ENCODE data around the gene RPS6KA4.

The RPS6KA4 gene

DNA sequence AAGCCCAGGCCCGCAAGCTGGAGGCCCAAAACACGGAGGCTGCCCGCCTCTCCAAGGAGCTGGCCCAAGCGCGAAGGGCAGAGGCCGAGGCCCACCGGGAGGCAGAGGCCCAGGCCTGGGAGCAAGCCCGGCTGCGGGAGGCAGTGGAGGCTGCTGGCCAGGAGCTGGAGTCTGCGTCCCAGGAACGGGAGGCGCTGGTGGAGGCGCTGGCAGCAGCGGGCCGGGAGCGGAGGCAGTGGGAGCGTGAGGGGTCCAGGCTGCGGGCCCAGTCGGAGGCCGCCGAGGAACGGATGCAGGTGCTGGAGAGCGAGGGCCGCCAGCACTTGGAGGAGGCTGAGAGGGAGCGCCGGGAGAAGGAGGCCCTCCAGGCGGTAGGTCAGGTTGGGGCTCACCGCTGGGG, 14.2 kb upstream of the RPS6KA4 start:
- DNase-seq (ENCODE audit: extremely low read depth in 1 of 2, low read depth in 1 of 2), result no peak

DNA sequence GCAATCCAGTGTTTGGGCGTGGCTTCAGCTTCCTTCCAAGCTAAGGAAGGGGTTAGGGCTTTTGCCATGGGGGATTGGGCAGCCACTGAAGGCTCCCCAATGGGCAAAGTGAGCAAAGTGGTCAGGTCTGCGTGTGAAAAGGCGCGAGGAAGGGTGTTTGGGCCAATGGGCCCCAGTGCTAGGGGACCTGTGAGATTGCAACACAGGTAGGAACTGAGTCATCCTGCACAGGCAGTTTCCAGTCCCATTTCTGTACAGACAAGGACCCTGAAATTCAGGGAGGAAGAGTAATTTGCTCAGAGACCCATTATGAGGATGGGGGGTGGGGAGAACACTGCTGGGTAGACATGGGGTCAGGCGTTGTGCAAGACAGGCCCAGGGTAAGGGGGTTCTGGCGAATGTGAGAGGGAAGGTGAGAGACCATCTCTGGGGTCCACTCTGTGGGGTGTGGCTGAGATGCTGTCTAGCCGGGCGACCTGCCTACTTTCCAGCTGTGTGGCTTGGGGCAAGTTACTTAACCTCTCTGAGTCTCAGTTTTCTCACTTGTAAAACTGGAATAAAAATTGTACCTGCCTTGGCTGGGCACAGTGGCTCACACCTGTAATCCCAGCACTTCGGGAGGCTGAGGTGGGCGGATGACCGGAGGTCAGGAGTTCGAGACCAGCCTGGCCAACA, 11.6 kb upstream of the RPS6KA4 start:
- DNase-seq (ENCODE audit: extremely low read depth in 1 of 2, low read depth in 1 of 2), result no peak

DNA sequence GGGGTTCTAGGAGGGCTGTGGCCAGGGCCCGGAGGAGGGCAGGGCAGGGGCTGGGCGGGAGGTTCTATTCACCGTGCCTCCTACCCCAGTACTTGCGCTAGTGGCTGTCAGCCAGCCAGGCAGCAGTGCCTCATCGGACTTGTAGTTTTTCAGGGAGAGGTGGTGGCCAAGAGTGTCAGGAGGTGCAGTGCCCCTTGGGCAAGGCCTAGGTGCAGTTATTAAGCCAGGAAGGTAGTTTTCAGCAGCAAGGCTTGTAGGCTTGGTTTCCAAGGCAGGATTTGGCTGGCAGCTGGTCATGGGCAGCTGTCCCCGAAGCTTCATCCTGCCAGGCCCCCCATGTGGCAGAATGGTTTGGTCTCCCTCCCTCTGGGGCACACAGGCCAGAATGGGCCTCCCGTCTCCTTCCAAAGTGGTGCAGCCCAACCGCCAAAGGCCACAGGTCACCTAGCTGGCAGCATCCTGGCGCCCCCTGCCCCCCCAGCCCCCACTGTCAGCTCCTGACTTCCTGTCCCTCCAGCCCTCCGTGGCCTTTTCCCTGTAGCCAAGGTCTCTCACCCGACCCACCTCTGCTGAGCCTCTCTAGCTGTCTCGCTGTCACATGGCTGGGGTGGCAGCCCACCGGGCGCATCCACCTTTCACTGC, 10.5 kb upstream of the RPS6KA4 start:
- DNase-seq (ENCODE audit: extremely low read depth in 1 of 2, low read depth in 1 of 2), result no peak

DNA sequence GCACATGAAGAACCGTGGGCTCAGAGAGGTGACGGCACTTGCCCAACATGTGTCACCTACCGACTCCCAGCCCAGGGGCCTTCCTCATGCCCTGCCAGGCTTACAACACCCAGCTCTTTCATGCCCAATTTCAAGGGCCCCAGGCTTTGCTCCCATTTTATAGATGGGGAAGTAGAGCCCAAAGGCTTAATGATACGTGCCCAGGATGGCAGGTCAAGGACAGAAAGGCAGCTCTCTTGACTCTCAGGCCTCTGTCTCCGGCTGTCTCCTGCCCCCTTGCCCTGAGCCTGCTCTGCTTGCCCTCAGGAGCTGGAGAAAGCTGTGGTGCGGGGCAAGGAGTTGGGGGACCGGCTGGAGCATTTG, 10.0 kb upstream of the RPS6KA4 start:
- no peak for DNase-seq (ENCODE audit: extremely low read depth in 1 of 2, low read depth in 1 of 2)

DNA sequence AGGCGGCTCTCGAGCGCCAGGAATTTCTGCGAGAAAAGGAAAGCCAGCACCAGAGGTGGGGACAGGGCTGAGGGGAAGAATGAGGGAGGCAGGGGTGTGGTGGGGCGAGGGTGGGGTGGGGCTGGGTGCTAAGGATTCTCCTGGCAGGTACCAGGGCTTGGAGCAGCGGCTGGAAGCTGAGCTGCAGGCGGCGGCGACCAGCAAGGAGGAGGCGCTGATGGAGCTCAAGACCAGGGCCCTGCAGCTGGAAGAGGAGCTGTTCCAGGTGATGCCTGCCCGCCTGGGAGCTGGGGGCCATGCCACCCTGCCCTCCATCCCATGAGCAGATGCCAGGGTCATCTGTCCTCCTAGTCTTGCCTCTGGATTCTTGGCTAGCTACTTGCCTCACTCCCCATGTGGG, 9.6 kb upstream of the RPS6KA4 start:
- no peak for DNase-seq (ENCODE audit: extremely low read depth in 1 of 2, low read depth in 1 of 2)

DNA sequence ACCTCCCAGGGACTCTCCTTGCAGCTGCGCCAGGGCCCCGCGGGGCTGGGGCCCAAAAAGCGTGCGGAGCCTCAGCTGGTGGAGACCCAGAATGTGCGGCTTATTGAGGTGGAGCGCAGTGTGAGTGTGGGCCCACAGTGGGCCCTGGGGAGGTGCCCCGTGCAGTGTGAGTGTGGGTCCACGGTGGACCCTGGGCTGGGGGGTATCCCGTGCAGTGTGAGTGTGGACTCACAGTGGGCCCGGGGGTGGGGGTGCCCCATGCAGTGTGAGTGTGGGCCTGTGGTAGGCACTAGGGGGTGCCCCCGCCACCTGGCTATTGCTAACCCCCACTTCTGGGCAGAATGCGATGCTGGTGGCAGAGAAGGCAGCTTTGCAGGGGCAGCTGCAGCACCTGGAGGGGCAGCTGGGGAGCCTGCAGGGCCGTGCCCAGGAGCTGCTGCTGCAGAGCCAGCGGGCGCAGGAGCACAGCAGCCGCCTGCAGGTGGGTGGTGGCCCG, 7.8 kb upstream of the RPS6KA4 start:
- DNase-seq (ENCODE audit: extremely low read depth in 1 of 2, low read depth in 1 of 2), result no peak

DNA sequence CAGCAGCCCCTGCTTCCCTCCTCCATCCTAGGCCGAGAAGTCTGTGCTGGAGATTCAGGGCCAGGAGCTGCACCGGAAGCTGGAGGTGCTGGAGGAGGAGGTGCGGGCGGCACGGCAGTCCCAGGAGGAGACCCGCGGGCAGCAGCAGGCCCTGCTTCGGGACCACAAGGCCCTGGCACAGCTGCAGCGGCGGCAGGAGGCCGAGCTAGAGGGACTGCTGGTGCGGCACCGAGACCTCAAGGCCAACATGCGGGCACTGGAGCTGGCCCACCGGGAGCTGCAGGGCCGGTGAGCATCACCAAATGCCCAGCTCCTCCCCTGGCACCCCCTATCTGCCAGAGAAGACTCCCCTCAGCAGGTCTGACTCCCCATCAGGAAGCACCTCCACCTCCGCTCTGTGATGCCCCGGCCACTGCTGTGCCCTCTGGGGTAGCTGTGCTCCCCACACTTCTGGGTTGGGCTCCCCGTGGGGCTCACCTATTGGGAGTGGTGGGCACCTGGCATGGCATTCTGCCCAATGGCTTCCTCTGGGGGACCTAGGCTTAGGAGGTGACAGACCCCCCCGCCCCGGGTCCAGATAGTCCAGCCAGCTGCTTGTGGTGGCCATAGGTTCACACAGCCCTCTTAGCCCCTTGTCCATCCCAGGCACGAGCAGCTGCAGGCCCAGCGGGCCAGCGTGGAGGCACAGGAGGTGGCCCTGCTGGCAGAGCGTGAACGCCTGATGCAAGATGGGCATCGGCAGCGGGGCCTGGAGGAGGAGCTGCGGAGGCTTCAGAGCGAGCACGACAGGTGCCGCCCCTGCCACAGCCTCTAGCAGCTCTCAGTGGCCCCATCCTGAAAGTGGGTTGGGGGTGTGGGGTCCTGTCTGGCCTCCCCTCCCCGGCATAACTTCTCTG, 6.6 kb upstream of the RPS6KA4 start:
- no peak for DNase-seq (ENCODE audit: extremely low read depth in 1 of 2, low read depth in 1 of 2)

DNA sequence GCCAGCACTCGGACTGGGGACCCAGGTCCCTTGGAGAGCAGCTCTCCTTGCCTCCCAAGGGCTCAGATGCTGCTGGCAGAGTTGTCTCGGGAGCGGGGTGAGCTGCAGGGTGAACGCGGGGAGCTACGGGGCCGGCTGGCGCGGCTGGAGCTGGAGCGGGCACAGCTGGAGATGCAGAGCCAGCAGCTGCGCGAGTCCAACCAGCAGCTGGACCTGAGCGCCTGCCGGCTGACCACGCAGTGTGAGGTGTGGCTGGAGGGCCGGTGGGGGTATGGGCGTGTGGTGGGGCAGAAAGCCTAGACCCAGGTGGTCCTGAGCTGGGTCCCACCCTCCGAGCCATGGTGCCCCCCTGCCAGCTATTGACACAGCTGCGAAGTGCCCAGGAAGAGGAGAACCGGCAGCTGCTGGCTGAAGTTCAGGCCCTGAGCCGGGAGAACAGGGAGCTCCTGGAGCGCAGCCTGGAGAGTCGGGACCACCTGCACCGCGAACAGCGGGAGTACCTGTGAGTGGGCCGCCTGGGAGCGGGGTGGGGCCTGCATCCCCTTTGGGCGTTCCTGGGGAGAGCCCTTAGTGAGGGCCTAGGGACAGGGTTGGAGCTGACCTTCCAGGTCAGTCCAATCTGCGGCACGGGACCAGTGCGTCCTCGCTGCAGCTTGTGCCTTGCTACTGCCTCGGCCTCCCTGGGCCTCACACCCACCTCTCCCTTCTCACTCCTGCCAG, 5.8 kb upstream of the RPS6KA4 start:
- DNase-seq (ENCODE audit: extremely low read depth in 1 of 2, low read depth in 1 of 2), result no peak

DNA sequence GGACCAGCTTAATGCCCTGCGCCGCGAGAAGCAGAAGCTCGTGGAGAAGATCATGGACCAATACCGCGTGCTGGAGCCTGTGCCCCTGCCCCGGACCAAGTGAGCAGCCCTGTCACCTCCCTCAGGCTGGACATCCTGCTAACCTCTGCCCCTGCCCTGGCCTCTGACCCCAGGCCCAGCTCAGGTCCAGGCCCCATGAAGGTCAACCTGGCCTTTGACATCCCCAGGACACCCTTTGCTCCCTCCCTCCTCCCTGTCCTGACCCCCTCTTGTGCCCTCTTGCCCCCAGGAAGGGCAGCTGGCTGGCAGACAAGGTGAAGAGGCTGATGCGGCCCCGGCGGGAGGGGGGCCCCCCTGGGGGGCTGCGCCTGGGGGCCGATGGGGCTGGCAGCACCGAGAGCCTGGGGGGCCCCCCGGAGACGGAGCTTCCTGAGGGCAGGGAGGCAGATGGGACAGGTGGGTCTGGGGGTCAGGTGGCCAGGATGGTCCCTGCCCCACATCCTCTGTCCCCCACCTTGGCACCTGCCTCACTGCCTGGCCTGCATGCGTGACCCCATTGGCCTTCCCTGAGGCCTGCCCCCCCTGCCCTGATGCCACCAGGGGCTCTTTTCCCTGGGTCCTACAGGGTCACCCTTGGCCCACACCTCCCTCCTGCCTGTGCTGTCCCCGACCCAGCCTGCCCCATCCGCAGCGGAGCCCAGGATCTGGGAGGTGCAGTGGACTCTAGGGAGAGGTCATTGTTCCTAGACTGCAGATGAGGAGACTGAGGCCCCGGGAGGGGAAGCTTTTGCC, 5.1 kb upstream of the RPS6KA4 start:
- DNase-seq (ENCODE audit: extremely low read depth in 1 of 2, low read depth in 1 of 2), result no peak

DNA sequence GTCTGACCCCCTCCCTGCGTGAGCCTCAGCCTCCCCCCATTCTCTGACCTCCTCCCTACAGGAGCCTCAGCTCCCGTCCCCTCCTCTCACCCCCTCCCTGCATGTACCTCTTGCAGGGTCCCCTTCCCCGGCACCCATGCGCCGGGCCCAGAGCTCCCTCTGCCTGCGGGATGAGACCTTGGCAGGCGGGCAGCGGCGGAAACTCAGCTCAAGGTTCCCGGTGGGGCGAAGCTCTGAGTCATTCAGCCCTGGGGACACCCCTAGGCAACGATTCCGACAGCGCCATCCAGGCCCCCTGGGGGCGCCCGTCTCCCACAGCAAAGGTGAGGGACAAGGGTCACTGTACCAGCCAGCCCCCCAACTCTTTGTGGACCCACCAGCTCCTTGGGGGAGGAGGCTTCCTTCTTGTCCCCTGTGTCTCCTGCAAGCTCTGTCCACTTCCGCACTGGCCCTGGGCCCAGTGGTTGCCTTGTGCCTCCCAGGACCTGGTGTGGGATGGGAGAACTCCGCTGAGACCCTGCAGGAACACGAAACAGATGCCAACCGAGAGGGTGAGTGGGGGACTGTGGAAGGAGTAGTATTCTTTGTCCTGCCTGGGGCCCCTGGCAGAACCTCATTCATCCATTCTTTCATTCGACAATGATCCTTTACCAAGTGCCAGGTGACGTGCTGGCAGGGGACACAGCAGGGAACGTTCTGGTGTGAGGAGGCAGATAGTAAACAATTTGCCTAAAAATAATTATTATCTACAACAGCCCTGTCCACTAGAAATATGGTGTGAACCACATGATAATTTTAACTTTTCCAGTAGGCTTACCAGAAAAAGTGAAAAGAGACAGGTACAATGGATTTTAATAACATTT, 3.7 kb upstream of the RPS6KA4 start:
- no peak for DNase-seq (ENCODE audit: extremely low read depth in 1 of 2, low read depth in 1 of 2)

DNA sequence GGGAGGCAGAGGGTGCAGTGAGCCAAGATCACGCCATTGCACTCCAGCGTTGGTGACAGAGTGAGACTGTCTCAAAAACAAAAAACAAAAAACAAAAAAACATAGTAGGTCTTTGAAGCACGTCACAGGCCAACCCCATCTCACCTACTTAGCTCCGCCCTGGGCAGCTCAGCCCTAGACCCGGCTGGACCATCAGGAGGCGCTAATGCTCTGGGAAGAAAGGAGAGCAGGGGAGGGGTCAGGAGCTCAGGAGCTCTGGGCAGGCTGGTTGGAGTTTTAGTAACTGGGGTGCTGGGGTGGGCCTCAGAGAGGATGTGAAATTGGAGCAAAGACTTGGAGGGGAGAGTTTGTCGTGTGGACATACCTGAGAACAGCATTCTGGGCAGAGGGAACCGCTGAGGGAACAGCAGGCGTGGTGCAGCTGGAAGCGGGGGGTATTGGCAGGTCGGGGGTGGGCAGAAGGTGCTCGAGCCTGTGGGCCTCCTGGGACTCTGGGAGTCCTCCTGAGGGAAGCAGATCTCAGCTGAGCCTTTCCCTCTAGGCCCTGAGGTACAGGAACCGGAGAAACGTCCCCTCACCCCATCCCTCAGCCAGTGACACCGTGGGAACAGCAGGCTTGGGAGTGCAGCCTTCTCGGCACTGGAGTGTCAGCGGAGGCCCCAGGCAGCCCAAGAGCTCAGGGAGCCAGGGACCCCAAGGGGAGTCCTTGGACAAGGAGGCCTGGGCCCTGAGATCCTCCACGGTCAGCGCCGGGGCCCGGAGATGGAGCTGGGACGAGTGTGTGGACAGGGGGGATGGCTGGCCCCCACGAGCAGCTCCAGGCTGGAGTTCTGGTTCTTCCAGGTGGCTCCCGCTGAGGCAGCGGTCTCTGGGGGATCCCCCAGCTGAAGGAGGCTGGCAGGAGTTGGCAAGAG, 2.2 kb upstream of the RPS6KA4 start:
- no peak for DNase-seq (ENCODE audit: extremely low read depth in 1 of 2, low read depth in 1 of 2)

DNA sequence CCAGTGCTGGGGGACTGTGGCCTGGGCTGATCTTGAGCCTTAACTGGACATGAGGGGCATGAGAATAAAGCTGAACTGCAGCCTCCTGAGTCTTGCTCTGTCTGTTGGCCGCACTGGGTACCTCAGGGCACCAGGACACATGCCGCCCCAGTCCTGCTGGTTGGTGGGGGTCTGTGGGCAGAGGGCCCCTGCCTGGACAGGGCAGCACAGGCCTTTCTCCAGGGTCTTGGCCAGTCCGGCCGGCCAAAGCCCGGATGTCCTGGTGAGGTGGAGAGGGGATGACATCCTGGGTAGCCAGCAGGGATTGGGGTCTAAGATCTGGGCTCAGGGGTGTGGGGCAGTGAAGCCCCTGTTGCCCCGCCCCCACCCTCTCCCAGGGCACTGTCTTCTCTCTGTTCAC, 1.5 kb upstream of the RPS6KA4 start:
- no peak for DNase-seq (ENCODE audit: extremely low read depth in 1 of 2, low read depth in 1 of 2)

DNA sequence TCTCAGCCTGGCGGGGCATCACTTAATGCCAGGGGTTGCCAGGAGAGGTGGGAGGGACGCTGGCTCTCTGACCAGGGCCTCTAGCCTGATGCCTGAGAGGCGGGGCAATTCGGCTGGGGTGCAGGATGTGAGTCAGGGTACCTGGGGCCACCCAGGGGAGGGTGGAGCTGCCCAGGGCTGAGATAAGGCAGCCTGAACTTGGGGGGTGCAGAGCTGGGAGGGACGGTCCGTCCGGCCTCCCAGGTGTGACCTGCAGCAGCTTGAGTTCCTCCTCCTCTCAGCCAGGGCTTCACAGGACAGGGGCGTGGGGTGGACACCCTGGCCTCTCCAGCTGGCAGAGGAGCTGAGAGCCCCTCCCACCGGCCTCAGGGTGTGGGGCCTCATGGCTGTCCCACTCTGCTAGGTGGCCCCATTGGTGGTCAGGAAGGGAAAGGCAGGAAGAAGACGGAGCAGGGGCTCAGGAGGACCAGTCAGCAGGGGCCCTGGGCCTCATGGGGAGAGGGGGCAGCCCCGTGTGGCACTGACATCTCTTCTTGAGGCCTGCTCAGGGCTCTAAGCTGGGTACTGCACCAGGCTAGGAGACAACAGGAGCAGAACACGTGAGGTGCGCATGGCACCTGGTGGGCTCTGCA, 942 bp upstream of the RPS6KA4 start:
- no peak for DNase-seq (ENCODE audit: extremely low read depth in 1 of 2, low read depth in 1 of 2)

DNA sequence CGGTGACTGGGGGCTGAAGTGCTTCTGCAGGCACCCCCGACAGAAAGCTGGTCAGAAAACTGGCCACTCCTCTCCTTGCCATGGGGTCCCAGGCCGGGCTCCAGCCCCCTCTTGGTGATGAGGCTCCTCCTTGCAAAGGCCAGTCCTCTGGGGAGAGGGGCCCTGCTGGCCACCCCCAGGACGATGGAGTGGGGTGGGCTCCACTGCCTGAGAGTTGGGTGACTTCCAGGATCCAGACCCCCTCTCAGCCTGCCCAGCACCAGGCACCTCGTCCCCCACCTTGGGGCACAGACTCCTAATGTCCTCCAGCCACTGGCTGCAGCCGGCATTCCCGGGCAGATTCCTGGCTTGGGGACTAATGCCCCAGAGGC, 441 bp upstream of the RPS6KA4 start:
- no peak for DNase-seq (ENCODE audit: extremely low read depth in 1 of 2, low read depth in 1 of 2)

DNA sequence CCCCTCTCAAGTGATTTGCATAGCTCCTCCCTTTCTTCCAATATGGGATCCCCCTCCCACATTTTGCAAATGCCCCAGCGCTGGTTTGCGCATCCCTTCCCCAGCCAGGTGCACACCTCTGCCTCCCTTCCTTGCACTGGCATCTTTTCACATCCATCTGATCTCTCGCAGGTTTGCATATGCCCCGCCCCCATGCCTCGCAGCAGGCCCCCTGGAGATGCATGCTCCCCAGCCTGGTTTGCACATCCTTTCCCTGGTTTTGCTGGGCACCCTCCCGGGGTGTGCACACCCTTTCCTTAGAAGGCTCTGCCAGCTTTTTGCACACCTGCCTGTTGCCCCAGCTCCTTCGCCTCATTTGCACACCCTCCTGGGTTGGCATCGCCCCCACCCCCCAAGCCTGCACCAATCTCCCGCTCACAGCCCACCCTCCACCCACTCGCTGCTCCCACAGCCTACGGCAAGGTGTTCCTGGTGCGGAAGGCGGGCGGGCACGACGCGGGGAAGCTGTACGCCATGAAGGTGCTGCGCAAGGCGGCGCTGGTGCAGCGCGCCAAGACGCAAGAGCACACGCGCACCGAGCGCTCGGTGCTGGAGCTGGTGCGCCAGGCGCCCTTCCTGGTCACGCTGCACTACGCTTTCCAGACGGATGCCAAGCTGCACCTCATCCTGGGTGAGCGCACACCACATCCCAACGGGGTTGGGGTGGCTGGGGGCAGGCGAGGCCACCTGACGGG, 917 bp downstream of the RPS6KA4 start:
- no peak for DNase-seq (ENCODE audit: extremely low read depth in 1 of 2, low read depth in 1 of 2)

DNA sequence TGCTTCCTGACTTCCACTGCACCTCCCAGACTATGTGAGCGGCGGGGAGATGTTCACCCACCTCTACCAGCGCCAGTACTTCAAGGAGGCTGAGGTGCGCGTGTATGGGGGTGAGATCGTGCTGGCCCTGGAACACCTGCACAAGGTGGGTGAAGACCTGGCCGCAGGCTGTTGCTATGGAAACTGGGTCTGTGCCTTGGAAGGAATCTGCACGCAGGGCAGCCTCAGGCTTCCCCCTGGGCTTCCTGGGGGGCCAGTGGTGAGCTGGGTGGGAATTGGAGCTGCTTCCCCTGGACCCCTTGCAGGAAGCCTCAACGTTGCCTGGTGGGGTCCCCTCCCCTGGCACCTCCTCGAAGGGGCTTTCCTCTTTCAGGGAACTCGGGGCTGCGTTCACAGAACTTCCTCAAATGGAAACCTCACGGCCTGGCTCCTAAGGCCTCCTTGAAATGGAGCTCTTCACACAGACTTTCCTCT, 1.5 kb downstream of the RPS6KA4 start:
- DNase-seq (ENCODE audit: extremely low read depth in 1 of 2, low read depth in 1 of 2), result no peak

DNA sequence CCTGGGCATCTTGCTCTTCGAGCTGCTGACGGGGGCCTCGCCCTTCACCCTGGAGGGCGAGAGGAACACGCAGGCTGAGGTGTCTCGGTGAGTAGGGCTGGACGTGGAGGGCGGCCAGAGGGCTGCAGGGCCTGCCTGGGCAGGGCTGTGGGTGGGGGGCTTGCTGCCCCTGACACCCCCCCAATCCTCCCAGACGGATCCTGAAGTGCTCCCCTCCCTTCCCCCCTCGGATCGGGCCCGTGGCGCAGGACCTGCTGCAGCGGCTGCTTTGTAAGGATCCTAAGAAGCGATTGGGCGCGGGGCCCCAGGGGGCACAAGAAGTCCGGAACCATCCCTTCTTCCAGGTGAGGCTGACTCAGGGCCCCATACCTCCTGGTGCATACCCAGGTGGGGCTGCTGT, 2.7 kb downstream of the RPS6KA4 start:
- no peak for DNase-seq (ENCODE audit: extremely low read depth in 1 of 2, low read depth in 1 of 2)
